Transverse colon (tissue), 4 donors: ENCODE results near the gene ANXA6. TPM values are rescaled to one million over a fixed set of nuclear protein-coding genes. Genes with fewer than 3 reads are reported as not detected.
"Not testable (repeated sequence)": the region's sequence is repeated elsewhere in the genome, so short reads cannot be mapped to it uniquely, and the experiment has no call there.

Experiments used
- DNase-seq: peaks from one replicate; pipeline ENCODE4 v3.0.0-alpha.2; 2019
- H3K27ac ChIP-seq, 4 donors: fragments of 200-600 bp; sonication (generic); 2 replicates each; pipeline ENCODE4 v1.5.1; 2016 to 2018; ENCODE audit warnings: inconsistent platforms in 4 of 4
- H3K27me3 ChIP-seq: fragments of 200-600 bp; sonication (generic); 2 replicates; pipeline ENCODE4 v1.5.1; 2017; ENCODE audit warnings: inconsistent platforms
- H3K36me3 ChIP-seq, 4 donors: fragments of 200-600 bp; sonication (generic); 2 replicates each; pipeline ENCODE4 v1.5.1; 2017 to 2019; ENCODE audit warnings: inconsistent platforms in 4 of 4
- H3K4me1 ChIP-seq, 4 donors: fragments of 200-600 bp; sonication (generic); 2 replicates each; pipeline ENCODE4 v1.5.1; 2017 to 2020; ENCODE audit warnings: inconsistent platforms in 4 of 4
- H3K4me3 ChIP-seq, 4 donors: fragments of 200-600 bp; sonication (generic); 1 replicate in 1 of 4; 2 replicates in 3 of 4; pipeline versions ENCODE4 v1.5.1 to v1.6.1; 2017 to 2019; ENCODE audit warnings: inconsistent platforms in 4 of 4
- H3K9me3 ChIP-seq, 2 donors: fragments of 200-600 bp; sonication (generic); 2 replicates each; pipeline ENCODE4 v1.5.1; 2017 to 2019; ENCODE audit warnings: inconsistent platforms in 2 of 2
- EP300 ChIP-seq: sonication (generic); formaldehyde crosslinking; IDR thresholded peaks from one replicate; pipeline ENCODE4 v1.6.1; 2017; ENCODE audit warnings: antibody characterized with exemption, low read depth
- POLR2A ChIP-seq: fragments of 450-650 bp; IDR thresholded peaks from one replicate; pipeline ENCODE4 v1.6.1; 2016; ENCODE audit warnings: antibody characterized with exemption, mild to moderate bottlenecking, moderate library complexity
- POLR2AphosphoS5 ChIP-seq, 3 donors: sonication (generic); formaldehyde crosslinking; IDR thresholded peaks; one replicate each; pipeline ENCODE4 v1.6.1; 2016; ENCODE audit warnings: antibody characterized with exemption in 3 of 3
- WGBS, 2 donors: methylation state at CpG; one replicate each; pipeline ENCODE4 v1.1.5; 2018; ENCODE audit warnings: low coverage in 1 of 2; 5-methylcytosine and 5-hydroxymethylcytosine counted together
- in situ Hi-C, 4 donors: fragments of 200-750 bp; cut with MboI; loops; one replicate each; pipeline versions ENCODE4 v1.15.0 to v1.15.1; 2017; ENCODE audit warnings: low sequenced_read_pairs in 3 of 4, low pct_ligation_motif_present in 1 of 4, low pct_unique_long_range_greater_than_20kb in 1 of 4
- intact Hi-C: fragments of 100-400 bp; cut with DNase I; formaldehyde crosslinking; loops from one replicate; pipeline ENCODE4 v1.15.1; 2023; ENCODE audit warnings: low total_unique reads
- total RNA-seq, 4 donors: library from RNA; depleted of rRNA; stranded (reverse); fragments of >200 nt; gene quantifications; one replicate each; pipeline ENCODE4 v1.1.0, GENCODE V29; 2016
- TF ChIP-seq, protein P1 (sequence below), 5 experiments: fragments of 200-600 bp in 3 of 5; fragments of 450-650 bp in 2 of 5; sonication (generic) in 3 of 5; IDR thresholded peaks; 1 replicate in 2 of 5; 2 replicates in 3 of 5; pipeline ENCODE4 v1.5.1; 2016 to 2017; ENCODE audit warnings: antibody characterized with exemption in 5 of 5, inconsistent platforms in 3 of 5, mild to moderate bottlenecking in 2 of 5, moderate library complexity in 1 of 5

Gene ANXA6
- total RNA-seq, 4 donors from 2014 or later, result 19.1 to 79.0 (median 55.3) TPM

DNA sequence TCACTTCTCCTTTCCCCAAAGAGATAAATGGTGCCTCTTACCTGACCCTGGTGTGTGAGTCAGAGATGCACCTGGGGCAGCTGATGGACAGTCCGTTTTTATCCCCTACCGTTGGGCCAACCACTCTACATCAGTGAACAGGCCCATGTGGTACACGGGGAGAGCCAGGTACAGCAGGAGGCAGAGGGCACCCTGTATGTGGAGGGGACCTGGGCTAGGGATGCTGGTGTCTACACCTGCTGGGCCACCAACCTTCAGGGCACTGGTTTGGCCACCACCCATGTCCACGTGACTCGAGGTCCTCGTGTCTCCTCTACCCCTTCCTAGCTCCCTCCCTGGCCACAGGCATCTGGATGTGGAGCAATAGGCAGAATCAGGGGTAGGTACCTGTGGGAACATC, 22.7 kb upstream of the ANXA6 start:
- Histone ChIP-seq H3K9me3 (no peaks in the 10 kb centered on the region), H3K36me3 (no peaks in the 10 kb centered on the region), H3K4me1 (no peaks in the 10 kb centered on the region), H3K27ac (no peak overlapping the region), H3K4me3 (no peak overlapping the region), H3K27me3 (no peaks in the 10 kb centered on the region)
- in situ Hi-C loops (no loop called here), intact Hi-C loops (no loop called here)
- TF ChIP-seq EP300 (no peak), POLR2A (no peak), POLR2AphosphoS5 (IDR thresholded peaks at IDR 0.05) (no peak)
- TF ChIP-seq, protein P1, sequence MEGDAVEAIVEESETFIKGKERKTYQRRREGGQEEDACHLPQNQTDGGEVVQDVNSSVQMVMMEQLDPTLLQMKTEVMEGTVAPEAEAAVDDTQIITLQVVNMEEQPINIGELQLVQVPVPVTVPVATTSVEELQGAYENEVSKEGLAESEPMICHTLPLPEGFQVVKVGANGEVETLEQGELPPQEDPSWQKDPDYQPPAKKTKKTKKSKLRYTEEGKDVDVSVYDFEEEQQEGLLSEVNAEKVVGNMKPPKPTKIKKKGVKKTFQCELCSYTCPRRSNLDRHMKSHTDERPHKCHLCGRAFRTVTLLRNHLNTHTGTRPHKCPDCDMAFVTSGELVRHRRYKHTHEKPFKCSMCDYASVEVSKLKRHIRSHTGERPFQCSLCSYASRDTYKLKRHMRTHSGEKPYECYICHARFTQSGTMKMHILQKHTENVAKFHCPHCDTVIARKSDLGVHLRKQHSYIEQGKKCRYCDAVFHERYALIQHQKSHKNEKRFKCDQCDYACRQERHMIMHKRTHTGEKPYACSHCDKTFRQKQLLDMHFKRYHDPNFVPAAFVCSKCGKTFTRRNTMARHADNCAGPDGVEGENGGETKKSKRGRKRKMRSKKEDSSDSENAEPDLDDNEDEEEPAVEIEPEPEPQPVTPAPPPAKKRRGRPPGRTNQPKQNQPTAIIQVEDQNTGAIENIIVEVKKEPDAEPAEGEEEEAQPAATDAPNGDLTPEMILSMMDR (IDR thresholded peaks at IDR 0.05), result no peak
- WGBS, 2 donors, result 82 to 92% methylated on average over 3 to 6 of the region's 6 CpGs
- DNase-seq, result no peak

DNA sequence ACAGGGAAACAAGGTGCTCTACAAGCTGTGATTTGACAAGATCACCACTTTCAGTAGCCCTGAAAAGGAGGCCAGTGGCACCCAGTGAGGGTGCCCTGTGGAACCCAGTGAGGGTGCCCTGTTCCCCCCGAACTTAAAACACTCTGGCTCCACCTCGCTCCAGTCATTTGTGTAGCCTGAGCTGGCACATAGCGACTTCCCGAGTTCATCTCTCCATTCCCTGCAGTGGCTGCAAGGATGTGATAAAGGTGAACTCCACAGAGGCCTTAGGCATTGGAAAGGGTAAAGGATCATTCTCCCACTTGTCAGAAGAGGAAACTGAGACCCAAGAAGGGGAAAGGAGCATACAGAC, 21.9 kb upstream of the ANXA6 start:
- Histone ChIP-seq H3K4me3 (no peak overlapping the region), H3K4me1 (no peaks in the 10 kb centered on the region), H3K36me3 (no peaks in the 10 kb centered on the region), H3K27ac (no peak overlapping the region), H3K27me3 (no peaks in the 10 kb centered on the region), H3K9me3 (no peaks in the 10 kb centered on the region)
- DNase-seq, result no peak
- intact Hi-C loops (loop anchor here (5.0 kb wide), 1 partner anchor 43 kb away; the partner anchor contains the start of gene CCDC69), in situ Hi-C loops (no loop called here)
- TF ChIP-seq EP300 (no peak), POLR2A (no peak), POLR2AphosphoS5 (IDR thresholded peaks at IDR 0.05) (no peak)
- TF ChIP-seq, protein P1 (IDR thresholded peaks at IDR 0.05), result no peak
- 95% methylated on average over 4 of the region's 4 CpGs; no CpG with 5 or more reads in 1 of the 2 donors for WGBS, 2 donors

DNA sequence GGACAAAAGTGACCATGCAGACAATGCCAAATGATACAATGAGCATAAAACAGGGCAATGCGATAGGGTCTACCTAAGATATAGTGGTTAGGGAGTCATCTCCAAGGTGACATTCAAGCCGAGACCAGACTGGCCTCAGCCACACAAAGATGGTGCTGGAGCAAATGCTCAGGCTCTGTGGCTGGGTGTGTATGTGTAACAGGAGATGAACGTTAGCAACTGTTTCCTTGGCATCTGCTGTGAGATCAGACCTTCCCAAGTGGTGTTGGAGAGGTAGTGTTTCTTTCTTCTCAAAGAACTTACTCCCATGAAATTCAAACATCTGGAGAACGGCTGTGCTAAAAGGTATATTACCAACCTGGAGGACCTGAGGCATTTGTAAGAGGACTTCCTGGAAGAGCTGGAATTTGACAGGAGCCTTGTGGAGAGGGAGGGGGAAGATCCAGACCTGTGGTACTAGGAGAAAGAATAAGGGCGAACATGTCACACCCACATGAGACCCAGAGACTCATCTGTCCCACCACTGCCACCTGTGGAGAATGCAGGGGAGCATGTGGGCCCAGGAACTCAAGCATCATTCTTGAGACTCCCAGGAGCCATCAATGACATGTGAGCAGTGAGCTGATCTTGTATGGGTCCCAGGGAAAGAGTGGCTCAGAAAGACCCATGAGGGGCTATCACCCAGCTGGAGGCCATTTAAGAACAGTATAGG, 21.4 kb upstream of the ANXA6 start:
- DNase-seq, result no peak
- in situ Hi-C loops, result no loop called here
- no peaks in the 10 kb centered on the region for H3K9me3 ChIP-seq

DNA sequence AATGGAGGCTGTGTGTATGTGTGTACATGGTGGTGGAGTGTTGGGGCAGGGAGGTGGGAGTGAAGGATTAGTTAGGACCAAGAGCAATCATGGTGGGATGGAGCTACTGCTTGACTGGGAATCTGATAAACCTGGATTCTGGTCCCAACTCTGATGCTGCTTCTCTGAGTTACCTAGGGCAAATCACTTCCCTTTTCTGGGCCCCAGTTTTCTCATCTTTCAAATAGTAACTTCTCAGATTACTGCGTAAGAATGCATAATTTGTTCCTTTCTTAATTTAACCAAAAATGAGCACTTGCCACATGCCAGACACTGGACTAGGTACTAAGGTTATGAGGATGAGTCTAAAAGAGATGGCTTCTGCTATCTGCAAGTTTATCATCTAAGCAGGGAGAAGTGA, 20.8 kb upstream of the ANXA6 start:
- 91 to 100% methylated on average over 1 of the region's 1 CpG for WGBS, 2 donors
- in situ Hi-C loops, result no loop called here

More for the DNA sequence above, 21.4 kb upstream of the ANXA6 start:
- Histone ChIP-seq H3K4me1 (no peaks in the 10 kb centered on the region), H3K36me3 (no peaks in the 10 kb centered on the region), H3K27ac (no peak overlapping the region), H3K27me3 (no peaks in the 10 kb centered on the region), H3K4me3 (no peak overlapping the region)
- TF ChIP-seq POLR2A (no peak), EP300 (no peak), POLR2AphosphoS5 (IDR thresholded peaks at IDR 0.05) (no peak)
- TF ChIP-seq, protein P1 (IDR thresholded peaks at IDR 0.05), result no peak
- 89 to 100% methylated on average over 1 to 5 of the region's 5 CpGs for WGBS, 2 donors
- intact Hi-C loops, result loop anchor here (5.0 kb wide), 1 partner anchor 43 kb away; the partner anchor contains the start of gene CCDC69

DNA sequence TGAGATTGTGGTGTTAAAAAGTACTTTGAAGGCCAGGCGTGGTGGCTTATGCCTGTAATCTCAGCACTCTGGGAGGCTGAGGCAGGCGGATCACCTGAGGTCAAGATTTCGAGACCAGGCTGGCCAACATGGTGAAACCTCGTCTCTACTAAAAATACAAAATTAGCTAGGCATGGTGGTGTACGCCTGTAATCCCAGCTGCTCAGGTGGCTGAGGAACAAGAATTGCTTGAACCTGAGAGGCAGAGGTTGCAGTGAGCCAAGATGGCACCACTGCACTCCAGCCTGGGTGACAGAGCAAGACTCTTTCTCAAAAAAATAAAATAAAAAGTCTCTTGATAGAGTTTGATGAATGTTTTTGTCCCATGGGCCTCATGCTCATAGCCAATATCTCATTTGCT, 18.7 kb upstream of the ANXA6 start:
- not testable (repeated sequence) for DNase-seq, H3K27ac ChIP-seq

More for the DNA sequence above, 20.8 kb upstream of the ANXA6 start:
- no peaks in the 10 kb centered on the region for H3K9me3 ChIP-seq
- intact Hi-C loops, result loop anchor here (5.0 kb wide), 1 partner anchor 44 kb away; the partner anchor contains the start of gene CCDC69
- no peak for DNase-seq
- no peaks in the 10 kb centered on the region for H3K36me3 ChIP-seq
- H3K27me3 ChIP-seq, result no peaks in the 10 kb centered on the region
- no peaks in the 10 kb centered on the region for H3K4me1 ChIP-seq
- no peak overlapping the region for H3K27ac ChIP-seq
- TF ChIP-seq POLR2AphosphoS5 (IDR thresholded peaks at IDR 0.05), result no peak
- TF ChIP-seq, protein P1 (IDR thresholded peaks at IDR 0.05), result no peak
- no peak for TF ChIP-seq EP300
- no peak for TF ChIP-seq POLR2A
- H3K4me3 ChIP-seq, result no peak overlapping the region

More for the DNA sequence above, 18.7 kb upstream of the ANXA6 start:
- H3K27me3 ChIP-seq, H3K4me1 ChIP-seq, H3K4me3 ChIP-seq, H3K36me3 ChIP-seq, in situ Hi-C loops, H3K9me3 ChIP-seq: not testable (repeated sequence)
- intact Hi-C loops, result loop anchor here (5.0 kb wide), 1 partner anchor 46 kb away; the partner anchor contains the start of gene CCDC69
- WGBS, 2 donors, result 79 to 90% methylated on average over 2 to 5 of the region's 5 CpGs
